ENCODE measurements around the gene ATF1. TPM values are rescaled to one million over a fixed set of nuclear protein-coding genes. Genes with fewer than 3 reads are reported as not detected.
"Not testable (repeated sequence)": the region's sequence is repeated elsewhere in the genome, so short reads cannot be mapped to it uniquely, and the experiment has no call there.

ATF1 gene
- polyA plus RNA-seq, 12 donors = 33.5 to 51.8 (median 36.5) TPM; not detected in 1

DNA sequence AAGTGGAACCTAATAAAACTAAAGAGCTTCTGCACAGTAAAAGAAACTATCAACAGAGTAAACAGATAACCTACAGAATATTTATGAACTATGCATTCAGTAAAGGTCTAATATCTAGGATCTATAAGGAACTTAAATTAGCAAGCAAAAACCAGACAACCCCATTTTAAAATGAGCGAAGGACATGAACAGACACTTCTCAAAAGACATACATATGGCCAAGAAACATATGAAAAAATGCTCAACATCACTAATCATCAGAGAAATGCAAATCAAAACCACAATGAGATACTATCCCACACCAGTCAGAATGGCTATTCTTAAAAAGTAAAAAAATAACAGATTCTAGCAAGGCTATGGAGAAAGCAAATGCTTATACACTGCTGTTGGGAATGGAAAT, 91.3 kb downstream of the ATF1 start:
- not testable (repeated sequence) for DNase-seq

DNA sequence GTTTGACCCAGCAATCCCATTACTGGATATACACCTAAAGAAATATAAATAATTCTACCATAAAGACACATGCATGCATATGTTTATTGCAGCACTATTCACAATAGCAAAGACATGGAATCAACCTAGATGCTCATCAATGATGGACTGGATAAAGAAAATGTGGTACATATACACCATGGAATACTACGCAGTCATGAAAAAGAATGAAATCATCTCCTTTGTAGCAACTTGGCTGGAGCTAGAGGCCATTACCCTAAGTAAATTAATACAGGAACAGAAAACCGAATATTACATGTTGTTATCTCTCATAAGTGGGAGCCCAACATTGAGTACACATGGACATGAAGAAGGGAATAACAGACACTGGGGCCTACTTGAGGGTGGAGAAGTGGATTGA, 91.8 kb downstream of the ATF1 start:
- not testable (repeated sequence) for DNase-seq

- no peak for DNase-seq
Observed at GRCh38 chr12:50859621-50860310, 95.9 kb downstream of the ATF1 start.

GRCh38 chr12:50862316-50862715, 98.4 kb downstream of the ATF1 start:
- peak; percentile 32 for DNase-seq

DNA sequence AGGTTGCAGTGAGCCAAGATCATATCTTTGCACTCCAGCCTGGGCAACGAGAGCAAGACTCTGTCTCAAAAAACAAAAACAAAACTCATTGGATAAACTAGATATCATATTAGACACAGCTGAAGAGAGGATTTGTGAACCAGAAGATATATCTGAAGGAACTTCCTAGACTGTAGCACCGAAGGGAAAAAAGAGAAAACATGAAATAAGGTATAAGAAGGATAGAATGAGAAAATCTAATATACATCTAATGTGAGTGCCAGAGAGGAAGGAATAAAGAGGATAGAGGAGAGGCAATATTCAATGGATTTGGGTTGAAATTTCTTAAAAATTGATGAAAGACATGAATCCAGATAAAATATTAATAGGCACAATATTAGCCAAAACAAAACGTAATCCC, 101.4 kb downstream of the ATF1 start:
- DNase-seq = no peak

DNA sequence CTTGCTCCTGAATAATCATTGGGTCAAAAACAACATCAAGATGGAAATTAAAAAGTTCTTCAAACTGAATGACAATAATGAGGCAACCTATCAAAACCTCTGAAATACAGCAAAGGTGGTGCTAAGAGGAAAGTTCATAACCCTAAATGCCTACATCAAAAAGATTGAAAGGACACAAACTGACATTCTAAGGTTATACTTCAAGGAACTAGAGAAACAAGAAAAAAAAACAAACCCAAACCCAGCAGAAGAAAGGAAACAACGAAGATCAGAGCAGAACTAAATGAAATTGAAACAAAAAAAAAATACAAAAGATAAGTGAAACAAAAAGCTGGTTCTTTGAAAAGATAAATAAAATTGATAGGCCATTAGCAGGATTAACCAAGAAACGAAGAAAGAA, 105.0 kb downstream of the ATF1 start:
- DNase-seq = not testable (repeated sequence)

Other genes with a start within 250 kb of the ATF1 start
- under 1 TPM in 5 of 12 donors, not detected in 7; 0.07 to 0.19 (median 0.09) TPM for gene TMPRSS12, start 78.8 kb downstream of the ATF1 start, polyA plus RNA-seq (ENCODE audit: insufficient read length in 12 of 12)
- gene HIGD1C, start 188.4 kb downstream of the ATF1 start, polyA plus RNA-seq (ENCODE audit: insufficient read length in 12 of 12) = under 1 TPM in 6 of 12 donors, not detected in 6; 0.45 to 0.97 (median 0.71) TPM

Measured in muscle of arm (tissue), 12 donors.